ENCODE results near the gene KCNH2. TPM values are rescaled to one million over a fixed set of nuclear protein-coding genes. Genes with fewer than 3 reads are reported as not detected.

KCNH2 gene
- total RNA-seq, 2 donors from 2014 or later, result 27.3 to 37.3 TPM

GRCh38 chr7:150954986-150955518 is 23.1 kb downstream of the KCNH2 start:
- intact Hi-C loops (cut with DNase I), result loop anchor here in 1 of 2 donors (5.0 kb wide), 1 partner anchor 58 kb away; no protein-coding TSS in a partner anchor
- no peak for DNase-seq (ENCODE audit: low spot score)

- DNase-seq (ENCODE audit: low spot score), result no peak
- intact Hi-C loops (cut with DNase I), result no loop called here
Measured at GRCh38 chr7:150954201-150954985, 23.7 kb downstream of the KCNH2 start.

- intact Hi-C loops (cut with DNase I), result no loop called here
- DNase-seq (ENCODE audit: low spot score), result no peak
Measured at GRCh38 chr7:150953061-150953997, 24.8 kb downstream of the KCNH2 start.

GRCh38 chr7:150952331-150953050 is 25.6 kb downstream of the KCNH2 start:
- intact Hi-C loops (cut with DNase I), result no loop called here
- peak; percentile 76 for DNase-seq (ENCODE audit: low spot score)

GRCh38 chr7:150951521-150951920 is 26.6 kb downstream of the KCNH2 start:
- intact Hi-C loops (cut with DNase I), result no loop called here
- peak; percentile 79 for DNase-seq (ENCODE audit: low spot score)

GRCh38 chr7:150951181-150951520 is 27.0 kb downstream of the KCNH2 start:
- intact Hi-C loops (cut with DNase I), result no loop called here
- DNase-seq (ENCODE audit: low spot score), result no peak

GRCh38 chr7:150950496-150951180 is 27.5 kb downstream of the KCNH2 start:
- DNase-seq (ENCODE audit: low spot score), result peak; percentile 78
- intact Hi-C loops (cut with DNase I), result no loop called here

GRCh38 chr7:150949971-150950491 is 28.1 kb downstream of the KCNH2 start:
- intact Hi-C loops (cut with DNase I), result no loop called here
- DNase-seq (ENCODE audit: low spot score), result peak; percentile 73

- intact Hi-C loops (cut with DNase I), result no loop called here
- DNase-seq (ENCODE audit: low spot score), result peak; percentile 16
Measured at GRCh38 chr7:150949564-150949963, 28.6 kb downstream of the KCNH2 start.

- DNase-seq (ENCODE audit: low spot score), result peak; percentile 71
- intact Hi-C loops (cut with DNase I), result no loop called here
Measured at GRCh38 chr7:150948791-150949251, 29.3 kb downstream of the KCNH2 start.

- DNase-seq (ENCODE audit: low spot score), result peak; percentile 53
- intact Hi-C loops (cut with DNase I), result no loop called here
Measured at GRCh38 chr7:150947761-150948651, 30.1 kb downstream of the KCNH2 start.

- intact Hi-C loops (cut with DNase I), result no loop called here
- DNase-seq (ENCODE audit: low spot score), result peak; percentile 81
Measured at GRCh38 chr7:150947241-150947745, 30.8 kb downstream of the KCNH2 start.

GRCh38 chr7:150946421-150947240 is 31.5 kb downstream of the KCNH2 start:
- intact Hi-C loops (cut with DNase I), result no loop called here
- DNase-seq (ENCODE audit: low spot score), result peak; percentile 69

- intact Hi-C loops (cut with DNase I), result no loop called here
- peak; percentile 82 for DNase-seq (ENCODE audit: low spot score)
Measured at GRCh38 chr7:150945853-150946420, 32.2 kb downstream of the KCNH2 start.

- intact Hi-C loops (cut with DNase I), result no loop called here
- DNase-seq (ENCODE audit: low spot score), result peak; percentile 78
Measured at GRCh38 chr7:150945171-150945852, 32.8 kb downstream of the KCNH2 start.

Data from posterior vena cava (tissue), 2 donors.